ENCODE data around the gene ATXN7L3.

Gene ATXN7L3

DNA sequence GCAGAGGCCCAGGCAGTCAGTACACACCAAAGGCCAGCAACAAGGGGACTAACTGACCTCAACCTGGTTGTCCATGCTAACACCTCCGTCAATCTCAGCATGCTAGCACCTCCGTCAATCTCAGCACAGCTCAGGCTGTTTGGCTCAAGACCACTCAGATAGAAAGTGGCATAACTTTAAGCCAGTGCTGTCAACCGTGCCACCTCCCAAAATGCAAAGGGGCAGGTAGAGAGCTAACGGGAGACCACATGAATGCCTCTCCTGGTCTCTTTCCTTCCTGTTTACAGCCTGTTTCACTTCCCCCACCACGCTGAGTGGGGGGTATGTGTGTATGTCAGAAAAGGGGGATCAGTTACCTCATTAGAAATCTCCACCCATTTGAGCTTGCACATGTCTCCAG lies 16.5 kb upstream of the ATXN7L3 start:
- Histone ChIP-seq H3K4me2 (peak overlapping the region; percentile 1; the same call in 1 of the 2 replicates), H2AFZ (ENCODE audit: low read depth) (no peak overlapping the region), H3K4me1 (ENCODE audit: low read depth, poor library complexity, severe bottlenecking) (peaks cover 17% of the 10 kb centered on the region), H3K36me3 (ENCODE audit: insufficient read depth) (peaks cover 9% of the 10 kb centered on the region; the same call in 1 of the 2 replicates), H3K9ac (peak overlapping the region; percentile 79; the same call in 1 of the 2 replicates), H3K4me3 (IDR thresholded peaks at IDR 0.05; ENCODE audit: insufficient read depth, low read depth, low read length) (no peak overlapping the region), H4K20me1 (ENCODE audit: insufficient read depth) (no peaks in the 10 kb centered on the region), H3K79me2 (ENCODE audit: insufficient read depth, low read depth) (peaks cover 33% of the 10 kb centered on the region), H3K27me3 (ENCODE audit: insufficient read depth, low read depth) (no peaks in the 10 kb centered on the region), H3K27ac (no peak overlapping the region; the same call in 1 of the 2 replicates)
- TF ChIP-seq, protein P1, sequence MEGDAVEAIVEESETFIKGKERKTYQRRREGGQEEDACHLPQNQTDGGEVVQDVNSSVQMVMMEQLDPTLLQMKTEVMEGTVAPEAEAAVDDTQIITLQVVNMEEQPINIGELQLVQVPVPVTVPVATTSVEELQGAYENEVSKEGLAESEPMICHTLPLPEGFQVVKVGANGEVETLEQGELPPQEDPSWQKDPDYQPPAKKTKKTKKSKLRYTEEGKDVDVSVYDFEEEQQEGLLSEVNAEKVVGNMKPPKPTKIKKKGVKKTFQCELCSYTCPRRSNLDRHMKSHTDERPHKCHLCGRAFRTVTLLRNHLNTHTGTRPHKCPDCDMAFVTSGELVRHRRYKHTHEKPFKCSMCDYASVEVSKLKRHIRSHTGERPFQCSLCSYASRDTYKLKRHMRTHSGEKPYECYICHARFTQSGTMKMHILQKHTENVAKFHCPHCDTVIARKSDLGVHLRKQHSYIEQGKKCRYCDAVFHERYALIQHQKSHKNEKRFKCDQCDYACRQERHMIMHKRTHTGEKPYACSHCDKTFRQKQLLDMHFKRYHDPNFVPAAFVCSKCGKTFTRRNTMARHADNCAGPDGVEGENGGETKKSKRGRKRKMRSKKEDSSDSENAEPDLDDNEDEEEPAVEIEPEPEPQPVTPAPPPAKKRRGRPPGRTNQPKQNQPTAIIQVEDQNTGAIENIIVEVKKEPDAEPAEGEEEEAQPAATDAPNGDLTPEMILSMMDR (conservative IDR thresholded peaks at IDR 0.05; ENCODE audit: low read depth, low read length), result no peak

GRCh38 chr17:44214896-44215295 lies 15.2 kb upstream of the ATXN7L3 start:
- Histone ChIP-seq H2AFZ (ENCODE audit: low read depth) (no peak overlapping the region), H3K27me3 (ENCODE audit: insufficient read depth, low read depth) (no peaks in the 10 kb centered on the region), H3K27ac (no peak overlapping the region), H3K36me3 (ENCODE audit: insufficient read depth) (peaks cover 9% of the 10 kb centered on the region; the same call in 1 of the 2 replicates), H3K79me2 (ENCODE audit: insufficient read depth, low read depth) (peaks cover 25% of the 10 kb centered on the region), H3K4me2 (no peak overlapping the region), H4K20me1 (ENCODE audit: insufficient read depth) (no peaks in the 10 kb centered on the region), H3K4me1 (ENCODE audit: low read depth, poor library complexity, severe bottlenecking) (peaks cover 28% of the 10 kb centered on the region), H3K4me3 (IDR thresholded peaks at IDR 0.05; ENCODE audit: insufficient read depth, low read depth, low read length) (no peak overlapping the region), H3K9ac (no peak overlapping the region)
- TF ChIP-seq, protein P1 (conservative IDR thresholded peaks at IDR 0.05; ENCODE audit: low read depth, low read length), result no peak

GRCh38 chr17:44214230-44214494 lies 14.5 kb upstream of the ATXN7L3 start:
- H3K27ac ChIP-seq, result no peak overlapping the region
- H4K20me1 ChIP-seq (ENCODE audit: insufficient read depth), result no peaks in the 10 kb centered on the region
- H3K36me3 ChIP-seq (ENCODE audit: insufficient read depth), result peaks cover 9% of the 10 kb centered on the region; the same call in 1 of the 2 replicates
- H3K4me1 ChIP-seq (ENCODE audit: low read depth, poor library complexity, severe bottlenecking), result peaks cover 36% of the 10 kb centered on the region
- no peaks in the 10 kb centered on the region for H3K27me3 ChIP-seq (ENCODE audit: insufficient read depth, low read depth)
- no peak overlapping the region for H3K4me2 ChIP-seq
- TF ChIP-seq, protein P1 (conservative IDR thresholded peaks at IDR 0.05; ENCODE audit: low read depth, low read length), result no peak
- no peak overlapping the region for H3K9ac ChIP-seq
- no peak overlapping the region for H2AFZ ChIP-seq (ENCODE audit: low read depth)
- H3K4me3 ChIP-seq (IDR thresholded peaks at IDR 0.05; ENCODE audit: insufficient read depth, low read depth, low read length), result no peak overlapping the region
- peaks cover 25% of the 10 kb centered on the region for H3K79me2 ChIP-seq (ENCODE audit: insufficient read depth, low read depth)

DNA sequence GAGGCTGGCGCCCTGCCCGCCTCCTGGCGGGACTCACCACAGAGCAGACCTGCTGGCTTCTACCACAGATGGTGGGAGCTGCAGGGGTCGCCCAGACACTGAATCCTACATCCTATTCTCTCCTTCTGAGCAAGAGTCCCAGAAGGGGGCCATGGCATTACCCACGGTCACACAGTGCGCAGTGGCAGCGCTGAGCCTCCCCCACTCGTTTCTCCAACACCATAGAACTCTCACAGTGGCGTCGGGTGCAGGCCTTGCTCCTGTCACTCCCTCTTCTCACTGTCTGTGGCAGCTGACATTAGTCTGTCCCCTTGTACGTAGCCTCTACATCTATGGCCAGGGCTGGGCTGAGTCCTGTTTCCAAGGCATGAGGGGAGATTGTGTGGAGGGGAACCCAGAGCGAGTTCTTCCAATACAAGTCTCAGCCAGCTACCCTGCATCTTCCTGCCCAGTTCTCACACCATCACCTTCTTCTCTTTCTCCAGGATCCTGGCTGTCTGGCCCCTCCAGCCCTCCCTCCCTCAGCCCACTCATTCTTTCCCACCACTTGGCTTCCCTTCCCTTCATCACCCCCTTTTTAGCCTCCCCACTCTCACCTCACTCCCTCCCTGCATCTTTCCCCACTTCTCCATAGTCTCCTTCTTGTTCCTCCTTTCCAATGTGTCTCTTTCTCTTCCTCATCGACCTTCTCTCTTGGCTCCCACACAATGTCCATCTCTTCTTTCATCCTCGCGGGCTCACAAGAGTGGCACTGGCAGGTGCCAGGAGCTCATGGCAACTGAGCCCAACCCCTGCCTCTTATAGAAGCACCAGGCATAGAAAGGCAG lies 13.9 kb upstream of the ATXN7L3 start:
- Histone ChIP-seq H4K20me1 (ENCODE audit: insufficient read depth) (no peaks in the 10 kb centered on the region), H3K27ac (no peak overlapping the region), H3K4me3 (IDR thresholded peaks at IDR 0.05; ENCODE audit: insufficient read depth, low read depth, low read length) (no peak overlapping the region), H3K36me3 (ENCODE audit: insufficient read depth) (peaks cover 9% of the 10 kb centered on the region; the same call in 1 of the 2 replicates), H3K4me2 (no peak overlapping the region), H3K79me2 (ENCODE audit: insufficient read depth, low read depth) (peaks cover 25% of the 10 kb centered on the region), H3K27me3 (ENCODE audit: insufficient read depth, low read depth) (no peaks in the 10 kb centered on the region), H3K9ac (no peak overlapping the region), H3K4me1 (ENCODE audit: low read depth, poor library complexity, severe bottlenecking) (peaks cover 37% of the 10 kb centered on the region), H2AFZ (ENCODE audit: low read depth) (no peak overlapping the region)
- TF ChIP-seq, protein P1 (conservative IDR thresholded peaks at IDR 0.05; ENCODE audit: low read depth, low read length), result no peak

Data from KMS-11 (cell line).